CD8-positive, alpha-beta memory T cell (primary cell): ENCODE results near the gene FOXK1. TPM values are rescaled to one million over a fixed set of nuclear protein-coding genes. Genes with fewer than 3 reads are reported as not detected.

Source experiments
- CTCF ChIA-PET: fragments of 350-600 bp; sonication (Branson Sonifier 250); formaldehyde crosslinking; loops from one replicate; lab custom pipeline; 2021; ENCODE audit warnings: antibody characterized with exemption; lab: Charles Lee
- POLR2A ChIA-PET: fragments of 350-600 bp; sonication (Branson Sonifier 250); formaldehyde crosslinking; loops from one replicate; lab custom pipeline; 2021; ENCODE audit warnings: antibody characterized with exemption; lab: Charles Lee
- DNase-seq, 5 donors: peaks; one replicate each; pipeline versions ENCODE4 v3.0.0 to v3.0.0-alpha.2; 2020 to 2022; ENCODE audit warnings: mixed read lengths in 1 of 5
- H3K27ac ChIP-seq: one replicate; pipeline ENCODE4 v1.7.0; 2013; ENCODE audit warnings: low read depth, mild to moderate bottlenecking, low read length, moderate library complexity
- H3K27me3 ChIP-seq: 2 replicates; pipeline ENCODE4 v1.7.0; 2013; ENCODE audit warnings: low read length, mild to moderate bottlenecking; ENCODE audit not compliant: insufficient read depth, poor library complexity, severe bottlenecking
- H3K36me3 ChIP-seq: 2 replicates; pipeline ENCODE4 v1.7.0; 2013; ENCODE audit warnings: mild to moderate bottlenecking, low read length, moderate library complexity; ENCODE audit not compliant: insufficient read depth
- H3K4me1 ChIP-seq: 2 replicates; pipeline ENCODE4 v1.7.0; 2013; ENCODE audit warnings: mild to moderate bottlenecking, low read length, moderate library complexity; ENCODE audit not compliant: insufficient read depth
- H3K4me3 ChIP-seq: 2 replicates; pipeline ENCODE4 v1.7.0; 2013; ENCODE audit warnings: mild to moderate bottlenecking, low read length
- H3K9me3 ChIP-seq: 2 replicates; pipeline ENCODE4 v1.7.0; 2013; ENCODE audit warnings: mild to moderate bottlenecking, low read length
- H3K27ac Mint-ChIP-seq, 8 donors: one replicate each; pipeline ENCODE4 v1.8.0; 2020 to 2021; ENCODE audit warnings: mixed read lengths in 8 of 8, mild to moderate bottlenecking in 6 of 8, inconsistent platforms in 3 of 8, moderate library complexity in 3 of 8
- H3K27me3 Mint-ChIP-seq, 2 donors: one replicate each; pipeline ENCODE4 v1.8.0; 2020 to 2021; ENCODE audit warnings: mixed read lengths in 2 of 2, mild to moderate bottlenecking in 1 of 2, moderate library complexity in 1 of 2
- H3K36me3 Mint-ChIP-seq, 3 donors: one replicate each; pipeline ENCODE4 v1.8.0; 2020 to 2021; ENCODE audit warnings: mixed read lengths in 3 of 3, inconsistent platforms in 1 of 3, mild to moderate bottlenecking in 1 of 3
- H3K4me1 Mint-ChIP-seq, 3 donors: one replicate each; pipeline ENCODE4 v1.8.0; 2020 to 2021; ENCODE audit warnings: mixed read lengths in 3 of 3, inconsistent platforms in 1 of 3, mild to moderate bottlenecking in 1 of 3
- H3K4me3 Mint-ChIP-seq, 7 donors: one replicate each; pipeline ENCODE4 v1.8.0; 2020 to 2021; ENCODE audit warnings: mixed read lengths in 7 of 7, mild to moderate bottlenecking in 6 of 7, moderate library complexity in 4 of 7, inconsistent platforms in 2 of 7
- H3K9me3 Mint-ChIP-seq, 5 donors: one replicate each; pipeline ENCODE4 v1.8.0; 2020 to 2022; ENCODE audit warnings: mixed read lengths in 5 of 5, mild to moderate bottlenecking in 3 of 5, moderate library complexity in 2 of 5, inconsistent platforms in 1 of 5
- polyA plus RNA-seq: library from polyadenylated mRNA; unstranded; fragments of 300-500 nt; fragmentation: Illumina TruSeq; gene quantifications from one replicate; pipeline ENCODE4 v1.2.3, GENCODE V29; 2021
- total RNA-seq, 2 experiments: library from RNA; stranded (reverse); gene quantifications; one replicate each; pipeline ENCODE4 v1.2.3, GENCODE V29; 2021

The FOXK1 gene
- total and polyA plus RNA-seq, 3 experiments from 2014 or later: 4.5 to 38.4 (median 35.6) TPM

GRCh38 chr7:4703532-4703931 lies 21.4 kb downstream of the FOXK1 start:
- Histone ChIP-seq H3K4me1 (peaks cover 24% of the 10 kb centered on the region), H3K9me3 (no peaks in the 10 kb centered on the region), H3K27ac (no peak overlapping the region), H3K4me3 (no peak overlapping the region), H3K36me3 (no peaks in the 10 kb centered on the region), H3K27me3 (no peaks in the 10 kb centered on the region)
- Mint-ChIP-seq H3K27ac (peak overlapping the region in 1 of 8 donors; percentile 57), H3K4me1 (peaks cover 23 to 75% (median 38%) of the 10 kb centered on the region in 3 donors), H3K9me3 (no peaks in the 10 kb centered on the region), H3K36me3 (peaks cover 0 to 12% (median 0%) of the 10 kb centered on the region in 3 donors), H3K4me3 (no peak overlapping the region), H3K27me3 (no peaks in the 10 kb centered on the region)
- CTCF ChIA-PET: no interaction called here
- no peak for DNase-seq
- POLR2A ChIA-PET: no interaction called here

GRCh38 chr7:4706384-4707216 lies 24.5 kb downstream of the FOXK1 start:
- Histone ChIP-seq H3K27me3 (no peaks in the 10 kb centered on the region), H3K27ac (no peak overlapping the region), H3K36me3 (no peaks in the 10 kb centered on the region), H3K4me1 (peaks cover 7% of the 10 kb centered on the region), H3K9me3 (no peaks in the 10 kb centered on the region), H3K4me3 (no peak overlapping the region)
- Mint-ChIP-seq H3K4me3 (peak overlapping the region in 1 of 7 donors; percentile 15), H3K27me3 (no peaks in the 10 kb centered on the region), H3K27ac (no peak overlapping the region), H3K4me1 (peaks cover 30 to 68% (median 46%) of the 10 kb centered on the region in 3 donors), H3K9me3 (no peaks in the 10 kb centered on the region), H3K36me3 (peaks cover 0 to 22% (median 0%) of the 10 kb centered on the region in 3 donors)
- ChIA-PET POLR2A (no interaction called here), CTCF (no interaction called here)
- DNase-seq: no peak

DNA sequence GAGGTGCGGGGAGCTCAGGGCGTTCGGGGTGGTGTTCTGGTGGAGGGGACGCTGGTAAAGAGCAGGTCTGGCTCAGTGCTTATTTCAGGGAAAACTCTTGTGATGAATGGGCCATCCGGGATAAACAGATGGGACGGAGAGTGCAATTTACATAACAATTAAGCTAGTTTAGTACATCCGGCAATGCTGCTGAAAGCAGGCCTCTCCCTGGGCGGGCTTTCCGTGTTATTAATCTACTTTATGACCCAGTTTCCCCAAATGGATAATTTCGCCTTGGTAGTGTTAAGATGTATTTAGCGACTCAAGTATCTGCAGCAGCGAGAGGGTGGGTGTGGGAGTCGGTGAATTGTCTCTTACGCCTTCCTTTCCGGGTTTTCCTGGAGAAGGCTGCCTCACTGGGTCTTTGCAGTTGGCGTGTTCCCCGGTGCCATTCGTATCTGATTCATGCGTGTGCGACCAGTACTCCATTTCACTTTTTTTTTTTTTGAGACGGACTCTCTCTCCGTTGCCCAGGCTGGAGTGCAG lies 25.2 kb downstream of the FOXK1 start:
- H3K9me3 Mint-ChIP-seq: no peaks in the 10 kb centered on the region
- no peak overlapping the region for H3K4me3 ChIP-seq
- H3K4me3 Mint-ChIP-seq: peak overlapping the region in 1 of 7 donors; percentile 15
- peaks cover 37 to 70% (median 53%) of the 10 kb centered on the region in 3 donors for H3K4me1 Mint-ChIP-seq
- H3K9me3 ChIP-seq: no peaks in the 10 kb centered on the region
- no peaks in the 10 kb centered on the region for H3K27me3 ChIP-seq
- peaks cover 10% of the 10 kb centered on the region for H3K4me1 ChIP-seq
- ChIA-PET POLR2A (no interaction called here), CTCF (no interaction called here)
- no peaks in the 10 kb centered on the region for H3K36me3 ChIP-seq
- H3K36me3 Mint-ChIP-seq: peaks cover 0 to 28% (median 0%) of the 10 kb centered on the region in 3 donors
- no peak for DNase-seq
- H3K27ac ChIP-seq: no peak overlapping the region
- H3K27ac Mint-ChIP-seq: no peak overlapping the region
- no peaks in the 10 kb centered on the region for H3K27me3 Mint-ChIP-seq

- POLR2A ChIA-PET: no interaction called here
Observed at GRCh38 chr7:4707980-4708411, 25.9 kb downstream of the FOXK1 start.

DNA sequence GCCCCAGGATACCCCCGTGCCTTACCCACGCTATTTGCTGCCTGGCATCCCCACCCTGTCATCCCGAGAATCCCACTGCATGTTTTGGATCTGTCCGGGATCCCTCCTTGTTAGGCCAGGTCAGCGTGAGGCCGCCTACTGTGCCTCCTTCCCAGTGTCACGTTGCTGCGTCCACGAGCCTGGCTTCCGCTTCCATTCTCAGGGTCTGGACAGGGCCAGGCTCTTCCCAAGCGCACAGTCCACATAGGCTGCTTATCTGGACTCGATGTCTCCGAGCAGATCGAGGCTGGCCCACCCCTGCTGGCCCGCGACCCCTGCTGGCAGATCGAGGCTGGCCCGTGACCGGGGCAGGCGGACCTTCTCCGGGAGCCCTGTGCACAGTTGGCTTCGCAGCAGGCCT lies 27.1 kb downstream of the FOXK1 start:
- CTCF ChIA-PET: no interaction called here
- no peaks in the 10 kb centered on the region for H3K9me3 Mint-ChIP-seq
- Histone ChIP-seq H3K36me3 (no peaks in the 10 kb centered on the region), H3K4me3 (no peak overlapping the region), H3K27ac (no peak overlapping the region), H3K27me3 (no peaks in the 10 kb centered on the region), H3K9me3 (no peaks in the 10 kb centered on the region), H3K4me1 (peaks cover 8% of the 10 kb centered on the region)
- no peak for DNase-seq
- no peak overlapping the region for H3K4me3 Mint-ChIP-seq
- H3K27me3 Mint-ChIP-seq: no peaks in the 10 kb centered on the region
- no peak overlapping the region for H3K27ac Mint-ChIP-seq
- POLR2A ChIA-PET: no interaction called here
- peaks cover 42 to 67% (median 48%) of the 10 kb centered on the region in 3 donors for H3K4me1 Mint-ChIP-seq
- peaks cover 0 to 31% (median 0%) of the 10 kb centered on the region in 3 donors for H3K36me3 Mint-ChIP-seq

More at GRCh38 chr7:4707980-4708411, 25.9 kb downstream of the FOXK1 start:
- Histone ChIP-seq H3K4me1 (peaks cover 15% of the 10 kb centered on the region), H3K9me3 (no peaks in the 10 kb centered on the region), H3K27ac (no peak overlapping the region), H3K4me3 (no peak overlapping the region), H3K27me3 (no peaks in the 10 kb centered on the region), H3K36me3 (no peaks in the 10 kb centered on the region)
- no peak overlapping the region for H3K27ac Mint-ChIP-seq
- H3K36me3 Mint-ChIP-seq: peaks cover 0 to 33% (median 0%) of the 10 kb centered on the region in 3 donors
- CTCF ChIA-PET: no interaction called here
- no peak overlapping the region for H3K4me3 Mint-ChIP-seq
- H3K27me3 Mint-ChIP-seq: no peaks in the 10 kb centered on the region
- H3K4me1 Mint-ChIP-seq: peaks cover 44 to 71% (median 55%) of the 10 kb centered on the region in 3 donors
- DNase-seq: no peak
- H3K9me3 Mint-ChIP-seq: no peaks in the 10 kb centered on the region

GRCh38 chr7:4711093-4711492 lies 29.0 kb downstream of the FOXK1 start:
- ChIA-PET POLR2A (no interaction called here), CTCF (no interaction called here)
- H3K27me3 Mint-ChIP-seq: no peaks in the 10 kb centered on the region
- H3K4me3 ChIP-seq: no peak overlapping the region
- H3K36me3 ChIP-seq: no peaks in the 10 kb centered on the region
- peak overlapping the region in 4 of 8 donors; percentile 10 to 86 (median 52) for H3K27ac Mint-ChIP-seq
- H3K9me3 ChIP-seq: no peaks in the 10 kb centered on the region
- H3K27ac ChIP-seq: no peak overlapping the region
- H3K4me3 Mint-ChIP-seq: peak overlapping the region in 1 of 7 donors; percentile 75
- no peak for DNase-seq
- peaks cover 8% of the 10 kb centered on the region for H3K4me1 ChIP-seq
- peaks cover 0 to 43% (median 4%) of the 10 kb centered on the region in 3 donors for H3K36me3 Mint-ChIP-seq
- peaks cover 51 to 77% (median 57%) of the 10 kb centered on the region in 3 donors for H3K4me1 Mint-ChIP-seq
- no peaks in the 10 kb centered on the region for H3K9me3 Mint-ChIP-seq
- no peaks in the 10 kb centered on the region for H3K27me3 ChIP-seq

- Mint-ChIP-seq H3K4me3 (peak overlapping the region in 2 of 7 donors; percentile 14 to 75), H3K27ac (peak overlapping the region in 4 of 8 donors; percentile 10 to 86 (median 48)), H3K9me3 (no peaks in the 10 kb centered on the region), H3K4me1 (peaks cover 52 to 77% (median 61%) of the 10 kb centered on the region in 3 donors), H3K36me3 (peaks cover 0 to 43% (median 4%) of the 10 kb centered on the region in 3 donors), H3K27me3 (no peaks in the 10 kb centered on the region)
- no peaks in the 10 kb centered on the region for H3K9me3 ChIP-seq
- POLR2A ChIA-PET: no interaction called here
- peaks cover 8% of the 10 kb centered on the region for H3K4me1 ChIP-seq
- no peaks in the 10 kb centered on the region for H3K36me3 ChIP-seq
- CTCF ChIA-PET: no interaction called here
- H3K27me3 ChIP-seq: no peaks in the 10 kb centered on the region
- DNase-seq: no peak
- H3K27ac ChIP-seq: no peak overlapping the region
- no peak overlapping the region for H3K4me3 ChIP-seq
Observed at GRCh38 chr7:4711634-4712033, 29.5 kb downstream of the FOXK1 start.
